GM12873 (cell line): Measurements from ENCODE around the gene ERICH6B.

ENCODE experiments used
- CTCF ChIP-seq: IDR thresholded peaks from 2 replicates; pipeline ENCODE4 v1.5.1; 2012; ENCODE audit warnings: low read depth, mild to moderate bottlenecking, moderate library complexity, low read length, control low read depth; ENCODE audit not compliant: insufficient read depth; ENCODE audit errors: missing control alignments

Gene ERICH6B

GRCh38 chr13:45575830-45576180 lies 39.7 kb downstream of the ERICH6B start:
- TF ChIP-seq CTCF, result no peak

GRCh38 chr13:45575146-45575829 lies 40.3 kb downstream of the ERICH6B start:
- no peak for TF ChIP-seq CTCF

- TF ChIP-seq CTCF, result no peak
Observed at GRCh38 chr13:45565331-45565730, 50.2 kb downstream of the ERICH6B start.

- no peak for TF ChIP-seq CTCF
Observed at GRCh38 chr13:45564133-45564776, 51.3 kb downstream of the ERICH6B start.

GRCh38 chr13:45554604-45555109 lies 60.9 kb downstream of the ERICH6B start:
- no peak for TF ChIP-seq CTCF

GRCh38 chr13:45548281-45548680 lies 67.3 kb downstream of the ERICH6B start:
- TF ChIP-seq CTCF, result no peak

GRCh38 chr13:45546410-45546765 lies 69.2 kb downstream of the ERICH6B start:
- TF ChIP-seq CTCF, result no peak
